GM12872 (cell line): ENCODE data around the gene UBASH3B.

Experiments used
- TF ChIP-seq, protein P1 (sequence below): IDR thresholded peaks from 3 replicates; pipeline ENCODE4 v1.5.1; 2011; ENCODE audit warnings: low read depth, mild to moderate bottlenecking, low read length, moderate library complexity; ENCODE audit not compliant: insufficient read depth

UBASH3B gene

GRCh38 chr11:122796128-122796717 lies 140.7 kb downstream of the UBASH3B start:
- TF ChIP-seq, protein P1, sequence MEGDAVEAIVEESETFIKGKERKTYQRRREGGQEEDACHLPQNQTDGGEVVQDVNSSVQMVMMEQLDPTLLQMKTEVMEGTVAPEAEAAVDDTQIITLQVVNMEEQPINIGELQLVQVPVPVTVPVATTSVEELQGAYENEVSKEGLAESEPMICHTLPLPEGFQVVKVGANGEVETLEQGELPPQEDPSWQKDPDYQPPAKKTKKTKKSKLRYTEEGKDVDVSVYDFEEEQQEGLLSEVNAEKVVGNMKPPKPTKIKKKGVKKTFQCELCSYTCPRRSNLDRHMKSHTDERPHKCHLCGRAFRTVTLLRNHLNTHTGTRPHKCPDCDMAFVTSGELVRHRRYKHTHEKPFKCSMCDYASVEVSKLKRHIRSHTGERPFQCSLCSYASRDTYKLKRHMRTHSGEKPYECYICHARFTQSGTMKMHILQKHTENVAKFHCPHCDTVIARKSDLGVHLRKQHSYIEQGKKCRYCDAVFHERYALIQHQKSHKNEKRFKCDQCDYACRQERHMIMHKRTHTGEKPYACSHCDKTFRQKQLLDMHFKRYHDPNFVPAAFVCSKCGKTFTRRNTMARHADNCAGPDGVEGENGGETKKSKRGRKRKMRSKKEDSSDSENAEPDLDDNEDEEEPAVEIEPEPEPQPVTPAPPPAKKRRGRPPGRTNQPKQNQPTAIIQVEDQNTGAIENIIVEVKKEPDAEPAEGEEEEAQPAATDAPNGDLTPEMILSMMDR: peak; percentile 98

DNA sequence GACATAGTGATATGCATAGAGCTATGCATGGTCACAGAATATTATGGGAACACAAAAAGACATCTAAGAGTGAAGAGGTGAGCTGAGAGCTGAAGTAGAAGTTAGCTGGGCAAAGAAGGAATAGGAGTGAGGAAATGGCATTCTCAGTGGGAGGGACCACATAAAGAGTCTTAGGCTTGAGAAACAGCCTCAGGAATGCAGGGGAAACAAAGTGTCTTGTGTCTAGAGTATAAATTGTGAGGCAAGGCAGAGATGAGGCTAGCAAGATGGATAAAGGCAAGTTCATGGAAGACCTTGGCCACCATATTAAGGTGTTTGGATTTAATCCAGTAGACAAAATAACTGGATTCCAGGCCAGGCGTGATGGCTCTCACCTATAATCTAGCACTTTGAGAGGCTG lies 142.1 kb downstream of the UBASH3B start:
- TF ChIP-seq, protein P1: no peak

- TF ChIP-seq, protein P1: no peak
These were observed 144.0 kb downstream of the UBASH3B start for GRCh38 chr11:122799406-122800105.

GRCh38 chr11:122802876-122803275 lies 147.4 kb downstream of the UBASH3B start:
- TF ChIP-seq, protein P1: no peak

DNA sequence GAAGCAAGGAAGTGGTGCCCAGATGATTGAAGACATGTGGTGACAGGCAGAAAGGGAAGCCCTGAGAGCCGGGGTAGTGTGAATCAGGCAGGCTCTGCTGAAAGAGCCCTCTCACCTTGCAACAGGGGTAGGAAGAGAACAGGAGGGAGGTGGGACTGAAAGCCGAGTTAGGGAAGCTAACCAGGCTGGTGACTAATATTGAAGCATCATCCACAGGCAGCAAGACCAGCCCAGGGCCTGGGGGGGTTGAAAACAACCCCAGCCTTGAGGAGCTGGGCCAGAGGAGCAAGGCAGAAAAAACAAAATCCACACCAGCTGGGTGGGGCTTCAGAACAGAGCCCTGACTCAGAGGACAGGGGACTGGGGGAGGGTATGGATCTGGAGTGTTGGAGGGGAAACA lies 147.8 kb downstream of the UBASH3B start:
- TF ChIP-seq, protein P1: no peak

GRCh38 chr11:122803716-122804115 lies 148.2 kb downstream of the UBASH3B start:
- TF ChIP-seq, protein P1: no peak

DNA sequence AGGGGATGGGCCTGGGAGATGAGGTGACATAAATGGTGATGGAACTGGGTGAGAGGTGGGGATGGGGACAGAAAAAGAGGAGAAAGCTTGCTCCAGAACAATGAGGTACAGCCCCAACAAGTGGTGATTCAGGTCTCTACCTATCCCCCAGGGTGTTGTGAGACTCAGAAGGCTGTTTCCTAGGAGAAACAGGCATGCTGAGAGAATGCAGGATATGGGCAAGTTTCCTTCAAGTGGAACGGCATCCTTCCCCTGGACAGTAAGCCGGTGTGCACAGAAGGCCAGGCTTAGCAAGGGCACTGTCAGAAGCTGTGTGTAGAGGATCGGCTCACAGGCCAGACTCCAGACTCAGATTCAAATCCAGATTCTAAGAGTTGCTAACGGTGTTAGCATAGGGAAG lies 148.6 kb downstream of the UBASH3B start:
- TF ChIP-seq, protein P1: no peak
